SU-DHL-6 (cell line): ENCODE results near the gene STRN3.
"Not testable (repeated sequence)": the region's sequence is repeated elsewhere in the genome, so short reads cannot be mapped to it uniquely, and the experiment has no call there.

ENCODE experiments used
- H2AFZ ChIP-seq: fragments of 200-600 bp; sonication (generic); 2 replicates; pipeline ENCODE4 v1.6.1; 2014; ENCODE audit warnings: low read depth, mild to moderate bottlenecking, moderate library complexity, mixed read lengths, antibody characterized with exemption, low read length; ENCODE audit not compliant: severe bottlenecking
- H3F3A ChIP-seq: fragments of 200-600 bp; shearing (Covaris generic); 2 replicates; pipeline ENCODE4 v1.6.0; 2016; ENCODE audit warnings: antibody characterized with exemption, mild to moderate bottlenecking; ENCODE audit not compliant: insufficient read depth
- H3K27ac ChIP-seq: fragments of 200-600 bp; sonication (generic); 2 replicates; pipeline ENCODE4 v1.5.1; 2016; ENCODE audit warnings: low read depth, mild to moderate bottlenecking, low read length, moderate library complexity, mixed read lengths
- H3K27me3 ChIP-seq: fragments of 200-600 bp; sonication (generic), shearing (Covaris generic); 2 replicates; pipeline ENCODE4 v1.6.0; 2014; ENCODE audit warnings: mild to moderate bottlenecking, low read length
- H3K36me3 ChIP-seq: fragments of 200-600 bp; sonication (generic); 2 replicates; pipeline ENCODE4 v1.6.1; 2014; ENCODE audit warnings: mild to moderate bottlenecking, low read length, mixed read lengths
- H3K4me2 ChIP-seq: fragments of 300-600, 200-600 bp; shearing (Covaris generic), sonication (generic); 2 replicates; pipeline ENCODE4 v1.6.0; 2014; ENCODE audit warnings: low read length, low read depth, mild to moderate bottlenecking; ENCODE audit not compliant: poor library complexity, severe bottlenecking
- H3K4me3 ChIP-seq: fragments of 200-600 bp; sonication (generic); 2 replicates; pipeline ENCODE4 v1.5.1; 2014; ENCODE audit warnings: antibody characterized with exemption, low read length, mild to moderate bottlenecking, mixed read lengths; ENCODE audit not compliant: insufficient read depth, poor library complexity, severe bottlenecking
- H3K79me2 ChIP-seq: fragments of 200-600 bp; sonication (generic); 2 replicates; pipeline ENCODE4 v1.6.1; 2014; ENCODE audit warnings: mild to moderate bottlenecking, low read length, moderate library complexity; ENCODE audit not compliant: insufficient read depth
- H3K9ac ChIP-seq: fragments of 200-600 bp; sonication (generic); 2 replicates; pipeline ENCODE4 v1.7.0; 2014; ENCODE audit warnings: mild to moderate bottlenecking, low read length
- H3K9me2 ChIP-seq: fragments of 200-600 bp; sonication (generic); replicated peaks from 2 replicates; pipeline ENCODE4 v1.6.1; 2014; ENCODE audit warnings: low read length; ENCODE audit not compliant: insufficient read depth
- H3K9me3 ChIP-seq: fragments of 200-600 bp; sonication (generic); 2 replicates; pipeline ENCODE4 v1.6.1; 2014; ENCODE audit warnings: low read length, mixed read lengths; ENCODE audit not compliant: insufficient read depth
- H4K20me1 ChIP-seq: fragments of 200-600 bp; sonication (generic); 2 replicates; pipeline ENCODE4 v1.6.1; 2014; ENCODE audit warnings: low read depth, mild to moderate bottlenecking, antibody characterized with exemption, low read length, moderate library complexity, mixed read lengths
- EZH2phosphoT487 ChIP-seq: fragments of 200-600 bp; sonication (generic), shearing (Covaris generic); conservative IDR thresholded peaks from 2 replicates; pipeline ENCODE4 v1.6.1; 2018; ENCODE audit warnings: mild to moderate bottlenecking, antibody characterized with exemption, low read length, moderate library complexity, mixed read lengths
- TF ChIP-seq, protein P1 (sequence below): fragments of 200-600 bp; sonication (generic); IDR thresholded peaks from one replicate; pipeline ENCODE4 v1.5.1; 2017; ENCODE audit warnings: antibody characterized with exemption, mild to moderate bottlenecking, low read length, moderate library complexity; ENCODE audit not compliant: insufficient read depth, poor library complexity, severe bottlenecking

STRN3 gene

DNA sequence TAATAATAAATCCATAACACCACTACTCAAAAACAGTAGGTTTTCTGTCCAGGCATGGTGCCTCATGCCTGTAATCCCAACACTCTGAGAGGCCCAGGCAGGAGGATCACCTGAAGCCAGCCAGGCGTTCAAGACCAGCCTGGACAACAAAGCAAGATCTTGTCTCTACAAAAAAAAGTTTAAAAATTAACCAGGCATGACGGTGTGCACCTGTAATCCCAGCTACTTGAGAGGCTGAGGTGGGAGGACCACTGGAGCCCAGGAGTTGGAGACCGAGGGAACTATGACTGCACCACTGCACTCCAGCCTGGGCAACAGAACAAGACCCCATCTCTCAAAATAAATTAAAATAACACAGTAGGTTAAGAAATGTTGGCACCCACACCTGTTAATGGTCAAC, 45.2 kb downstream of the STRN3 start:
- Histone ChIP-seq H3K9me3 (no peaks in the 10 kb centered on the region), H3K36me3 (no peaks in the 10 kb centered on the region), H3K27ac (peak overlapping the region; percentile 67), H3K4me3 (no peak overlapping the region), H3F3A (peaks cover 23% of the 10 kb centered on the region), H3K9me2 (no peaks in the 10 kb centered on the region), H3K27me3 (no peaks in the 10 kb centered on the region), H3K79me2 (peaks cover 99% of the 10 kb centered on the region), H3K9ac (no peak overlapping the region), H2AFZ (no peak overlapping the region), H4K20me1 (no peaks in the 10 kb centered on the region; the same call in 1 of the 2 replicates), H3K4me2 (peak overlapping the region; percentile 39)
- TF ChIP-seq, protein P1, sequence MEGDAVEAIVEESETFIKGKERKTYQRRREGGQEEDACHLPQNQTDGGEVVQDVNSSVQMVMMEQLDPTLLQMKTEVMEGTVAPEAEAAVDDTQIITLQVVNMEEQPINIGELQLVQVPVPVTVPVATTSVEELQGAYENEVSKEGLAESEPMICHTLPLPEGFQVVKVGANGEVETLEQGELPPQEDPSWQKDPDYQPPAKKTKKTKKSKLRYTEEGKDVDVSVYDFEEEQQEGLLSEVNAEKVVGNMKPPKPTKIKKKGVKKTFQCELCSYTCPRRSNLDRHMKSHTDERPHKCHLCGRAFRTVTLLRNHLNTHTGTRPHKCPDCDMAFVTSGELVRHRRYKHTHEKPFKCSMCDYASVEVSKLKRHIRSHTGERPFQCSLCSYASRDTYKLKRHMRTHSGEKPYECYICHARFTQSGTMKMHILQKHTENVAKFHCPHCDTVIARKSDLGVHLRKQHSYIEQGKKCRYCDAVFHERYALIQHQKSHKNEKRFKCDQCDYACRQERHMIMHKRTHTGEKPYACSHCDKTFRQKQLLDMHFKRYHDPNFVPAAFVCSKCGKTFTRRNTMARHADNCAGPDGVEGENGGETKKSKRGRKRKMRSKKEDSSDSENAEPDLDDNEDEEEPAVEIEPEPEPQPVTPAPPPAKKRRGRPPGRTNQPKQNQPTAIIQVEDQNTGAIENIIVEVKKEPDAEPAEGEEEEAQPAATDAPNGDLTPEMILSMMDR, result no peak
- TF ChIP-seq EZH2phosphoT487, result no peak

DNA sequence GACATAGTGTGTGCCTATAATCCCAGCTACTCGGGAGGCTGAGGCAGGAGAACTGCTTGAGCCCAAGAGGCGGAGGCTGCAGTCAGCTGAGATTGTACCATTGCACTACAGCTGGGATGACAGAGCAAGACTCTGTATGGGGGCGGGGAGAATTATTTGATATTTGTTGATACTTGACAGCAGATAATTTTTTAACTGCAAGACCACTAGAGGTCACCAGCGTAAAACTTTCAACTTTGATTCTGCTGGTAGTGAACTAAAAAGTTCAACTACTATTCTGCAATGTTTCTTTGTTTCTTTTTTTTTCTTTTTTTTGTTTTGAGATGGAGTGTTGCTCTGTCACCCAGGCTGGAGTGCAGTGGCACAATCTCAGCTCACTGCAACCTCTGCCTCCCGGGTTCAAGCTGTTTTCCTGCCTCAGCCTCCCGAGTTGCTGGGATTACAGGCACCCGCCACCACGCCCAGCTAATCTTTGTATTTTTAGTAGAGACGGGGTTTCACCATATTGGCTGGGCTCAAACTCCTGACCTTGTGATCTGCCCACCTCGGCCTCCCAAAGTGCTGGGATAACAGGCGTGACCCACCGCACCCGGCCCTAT, 46.0 kb downstream of the STRN3 start:
- H3K9ac ChIP-seq, H3K36me3 ChIP-seq, H3K4me3 ChIP-seq, H3K9me2 ChIP-seq, H4K20me1 ChIP-seq, H2AFZ ChIP-seq, H3K9me3 ChIP-seq, H3K27me3 ChIP-seq: not testable (repeated sequence)
- H3K79me2 ChIP-seq, result peaks cover 99% of the 10 kb centered on the region
- H3F3A ChIP-seq, result peaks cover 27% of the 10 kb centered on the region
- TF ChIP-seq, protein P1, result peak; percentile 54
- H3K4me2 ChIP-seq, result peak overlapping the region; percentile 39
- H3K27ac ChIP-seq, result peak overlapping the region; percentile 67

DNA sequence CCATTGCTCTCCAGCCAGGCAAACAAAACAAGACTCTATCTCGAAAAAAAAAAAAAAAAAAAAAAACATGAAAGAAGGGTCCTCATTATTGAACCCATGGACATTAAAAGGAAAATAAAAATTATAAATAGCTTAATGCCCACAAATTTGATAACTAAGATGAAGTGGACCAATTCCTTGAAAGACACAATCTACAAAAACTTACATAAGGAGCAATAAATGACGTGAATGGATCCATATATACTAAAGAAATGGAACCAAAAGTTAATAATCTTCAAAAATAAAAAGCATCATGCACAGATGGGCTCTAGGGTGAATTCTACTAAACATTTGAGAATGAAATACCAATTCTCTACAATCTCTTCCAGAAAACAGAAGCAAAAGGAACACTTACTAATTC, 48.4 kb downstream of the STRN3 start:
- Histone ChIP-seq H3K4me3 (no peak overlapping the region), H3F3A (peaks cover 25% of the 10 kb centered on the region), H3K79me2 (peaks cover 100% of the 10 kb centered on the region), H3K9me2 (no peaks in the 10 kb centered on the region), H3K9me3 (no peaks in the 10 kb centered on the region), H3K9ac (no peak overlapping the region), H2AFZ (no peak overlapping the region), H3K27ac (no peak overlapping the region), H3K4me2 (no peak overlapping the region), H3K27me3 (no peaks in the 10 kb centered on the region), H4K20me1 (no peaks in the 10 kb centered on the region; the same call in 1 of the 2 replicates), H3K36me3 (no peaks in the 10 kb centered on the region)
- no peak for TF ChIP-seq EZH2phosphoT487
- TF ChIP-seq, protein P1, result no peak
